ENCODE measurements around the gene IQSEC1.

DNA sequence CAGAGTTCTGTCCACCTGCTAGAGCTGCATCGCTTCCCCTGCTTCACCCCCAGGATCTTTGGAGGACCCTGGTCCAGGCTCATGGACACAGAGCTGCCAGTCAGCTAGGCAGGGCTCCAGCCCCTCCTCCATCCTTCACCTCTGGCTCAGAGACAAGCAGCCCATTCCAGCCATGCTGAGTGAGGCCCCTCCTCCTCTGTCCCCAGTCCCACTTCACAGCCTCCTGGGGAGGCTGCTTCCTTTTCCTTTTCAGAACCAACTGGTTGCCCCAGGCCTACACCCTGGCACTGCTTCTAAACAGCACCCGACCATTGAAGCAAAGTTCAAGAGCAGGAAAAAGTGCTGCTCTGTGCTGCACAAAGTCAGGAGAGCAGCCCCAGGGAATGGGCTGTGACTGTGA, 22.2 kb downstream of the IQSEC1 start:
- TF ChIP-seq, protein P1, sequence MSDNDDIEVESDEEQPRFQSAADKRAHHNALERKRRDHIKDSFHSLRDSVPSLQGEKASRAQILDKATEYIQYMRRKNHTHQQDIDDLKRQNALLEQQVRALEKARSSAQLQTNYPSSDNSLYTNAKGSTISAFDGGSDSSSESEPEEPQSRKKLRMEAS (IDR thresholded peaks at IDR 0.05), result no peak
- TF ChIP-seq, protein P2, sequence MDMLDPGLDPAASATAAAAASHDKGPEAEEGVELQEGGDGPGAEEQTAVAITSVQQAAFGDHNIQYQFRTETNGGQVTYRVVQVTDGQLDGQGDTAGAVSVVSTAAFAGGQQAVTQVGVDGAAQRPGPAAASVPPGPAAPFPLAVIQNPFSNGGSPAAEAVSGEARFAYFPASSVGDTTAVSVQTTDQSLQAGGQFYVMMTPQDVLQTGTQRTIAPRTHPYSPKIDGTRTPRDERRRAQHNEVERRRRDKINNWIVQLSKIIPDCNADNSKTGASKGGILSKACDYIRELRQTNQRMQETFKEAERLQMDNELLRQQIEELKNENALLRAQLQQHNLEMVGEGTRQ (IDR thresholded peaks at IDR 0.05), result no peak
- no peak for TF ChIP-seq ZFP36 (IDR thresholded peaks at IDR 0.05; ENCODE audit: borderline replicate concordance, partially characterized antibody)
- no peak for TF ChIP-seq RARB (CRISPR knock-in tag; IDR thresholded peaks at IDR 0.05)

Data from A549 (cell line).